Central memory CD8-positive, alpha-beta T cell (primary cell): ENCODE data around the gene FGFBP2.

Experiments
- ATAC-seq: fragments of 150-1000 bp; cut with Tn5 transposase; replicated peaks from 2 replicates; pipeline ENCODE4 v1.10.0; 2022; ENCODE audit warnings: mild to moderate bottlenecking, moderate FRiP score, moderate number of reproducible peaks; ENCODE audit not compliant: poor library complexity, severe bottlenecking; ENCODE audit errors: extremely low read depth
- DNase-seq, 2 donors: peaks; one replicate each; pipeline ENCODE4 v3.0.0; 2021; ENCODE audit warnings: low spot score in 2 of 2
- H3K27ac Mint-ChIP-seq: one replicate; pipeline ENCODE4 v1.8.0; 2022; ENCODE audit warnings: low read depth, mild to moderate bottlenecking, moderate library complexity, mixed read lengths
- H3K27me3 Mint-ChIP-seq: one replicate; pipeline ENCODE4 v1.8.0; 2022; ENCODE audit warnings: mixed read lengths
- H3K36me3 Mint-ChIP-seq: one replicate; pipeline ENCODE4 v1.8.0; 2022; ENCODE audit warnings: mild to moderate bottlenecking, moderate library complexity, mixed read lengths; ENCODE audit not compliant: insufficient read depth
- H3K4me1 Mint-ChIP-seq: one replicate; pipeline ENCODE4 v1.8.0; 2022; ENCODE audit warnings: mixed read lengths
- H3K4me3 Mint-ChIP-seq: one replicate; pipeline ENCODE4 v1.8.0; 2022; ENCODE audit warnings: mild to moderate bottlenecking, moderate library complexity, mixed read lengths
- H3K9me3 Mint-ChIP-seq: one replicate; pipeline ENCODE4 v1.8.0; 2022; ENCODE audit warnings: mixed read lengths

The FGFBP2 gene

DNA sequence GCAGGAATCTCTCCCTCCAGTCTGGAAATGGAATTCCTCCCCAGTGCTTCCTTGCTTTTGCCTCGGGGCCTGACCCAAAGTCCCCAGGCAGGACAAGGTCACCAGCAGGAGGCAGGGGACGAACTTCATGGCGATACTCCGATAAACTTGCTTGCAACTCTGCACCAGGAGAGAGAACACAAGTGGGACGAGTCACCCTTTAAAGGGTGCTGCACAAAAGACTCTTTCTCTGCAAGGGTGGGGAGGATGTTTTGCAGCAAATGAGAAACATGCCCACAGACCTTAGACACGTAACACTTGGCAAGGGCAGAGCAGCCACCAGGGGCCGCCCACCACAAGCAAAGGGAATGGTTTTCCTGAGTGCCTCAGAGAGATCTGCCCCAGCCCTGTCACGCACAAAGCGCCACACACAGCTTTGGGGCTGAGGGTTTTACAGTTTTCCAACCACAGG is at the start of gene FGFBP2:
Gene FGFBP2, minus strand, starts transcription at position 175 of the 451 bp plus-strand sequence. Its CDS starts 46 bp downstream, at position 129.
- Mint-ChIP-seq H3K4me3 (peak within 1 kb of the TSS; percentile 85), H3K9me3 (no peaks in the 10 kb centered on the region), H3K36me3 (peaks cover 13% of the 10 kb centered on the region), H3K27ac (peak within 1 kb of the TSS; percentile 89), H3K27me3 (no peaks in the 10 kb centered on the region), H3K4me1 (peaks cover 47% of the 10 kb centered on the region)
- peak; percentile 72 for ATAC-seq
- peak; percentile 48 to 71 for DNase-seq

GRCh38 chr4:16011173-16011572 is 48.2 kb upstream of the FGFBP2 start:
- H3K27me3 Mint-ChIP-seq = peaks cover 50% of the 10 kb centered on the region
- no peak overlapping the region for H3K4me3 Mint-ChIP-seq
- no peaks in the 10 kb centered on the region for H3K36me3 Mint-ChIP-seq
- ATAC-seq (no peak), DNase-seq (no peak)
- no peaks in the 10 kb centered on the region for H3K4me1 Mint-ChIP-seq
- H3K27ac Mint-ChIP-seq = no peak overlapping the region
- no peaks in the 10 kb centered on the region for H3K9me3 Mint-ChIP-seq

DNA sequence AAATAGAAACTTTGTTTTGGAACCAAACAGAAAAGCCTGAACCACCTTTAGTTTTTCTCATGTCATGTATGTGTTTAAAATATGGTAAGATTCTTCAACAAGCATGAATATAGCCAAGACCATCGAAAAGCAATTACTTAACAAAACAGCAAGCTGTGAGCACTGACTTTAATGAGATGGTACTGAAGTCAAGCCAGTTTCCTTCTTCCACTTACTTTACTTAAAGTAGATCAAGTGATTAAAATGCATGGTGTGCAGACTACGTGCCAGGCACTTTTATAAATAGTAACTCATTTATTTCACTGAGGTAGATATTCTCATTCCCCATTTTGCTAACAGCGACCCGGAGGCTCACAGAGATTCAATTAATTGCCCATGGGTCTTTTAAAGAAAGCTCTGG is 46.2 kb upstream of the FGFBP2 start:
- Mint-ChIP-seq H3K9me3 (no peaks in the 10 kb centered on the region), H3K36me3 (no peaks in the 10 kb centered on the region), H3K27me3 (peaks cover 57% of the 10 kb centered on the region), H3K27ac (no peak overlapping the region), H3K4me3 (no peak overlapping the region), H3K4me1 (no peaks in the 10 kb centered on the region)
- DNase-seq (no peak), ATAC-seq (no peak)

GRCh38 chr4:16007471-16008095 is 44.6 kb upstream of the FGFBP2 start:
- no peaks in the 10 kb centered on the region for H3K36me3 Mint-ChIP-seq
- H3K4me1 Mint-ChIP-seq = no peaks in the 10 kb centered on the region
- DNase-seq (no peak), ATAC-seq (no peak)
- peaks cover 56% of the 10 kb centered on the region for H3K27me3 Mint-ChIP-seq
- H3K9me3 Mint-ChIP-seq = no peaks in the 10 kb centered on the region
- H3K4me3 Mint-ChIP-seq = no peak overlapping the region
- no peak overlapping the region for H3K27ac Mint-ChIP-seq

- H3K36me3 Mint-ChIP-seq = no peaks in the 10 kb centered on the region
- DNase-seq (no peak), ATAC-seq (no peak)
- no peaks in the 10 kb centered on the region for H3K9me3 Mint-ChIP-seq
- no peak overlapping the region for H3K4me3 Mint-ChIP-seq
- peaks cover 49% of the 10 kb centered on the region for H3K27me3 Mint-ChIP-seq
- H3K27ac Mint-ChIP-seq = no peak overlapping the region
- no peaks in the 10 kb centered on the region for H3K4me1 Mint-ChIP-seq
Observed at GRCh38 chr4:16006771-16007446, 43.9 kb upstream of the FGFBP2 start.

DNA sequence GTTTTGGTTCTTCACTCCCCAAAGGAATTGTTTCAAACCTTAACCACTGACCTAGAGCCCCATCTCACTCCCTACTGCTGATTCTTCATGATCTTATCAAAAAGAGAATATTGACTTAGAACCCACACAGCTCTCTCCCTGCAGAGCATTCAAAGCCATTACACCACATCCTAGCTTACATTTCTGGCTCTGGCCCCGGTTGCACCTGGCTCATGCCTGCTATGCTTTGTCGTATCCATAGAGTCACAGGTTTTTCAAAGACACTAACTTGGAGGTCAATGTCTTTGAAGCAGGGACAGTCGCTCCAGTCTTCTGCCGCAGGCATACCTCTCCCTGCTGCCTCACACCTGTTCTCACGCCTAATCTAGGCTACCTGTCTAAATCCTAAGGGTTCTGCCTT is 42.7 kb upstream of the FGFBP2 start:
- Mint-ChIP-seq H3K4me1 (no peaks in the 10 kb centered on the region), H3K9me3 (no peaks in the 10 kb centered on the region), H3K4me3 (no peak overlapping the region), H3K27ac (no peak overlapping the region), H3K36me3 (no peaks in the 10 kb centered on the region), H3K27me3 (peaks cover 37% of the 10 kb centered on the region)
- ATAC-seq (no peak), DNase-seq (no peak)

DNA sequence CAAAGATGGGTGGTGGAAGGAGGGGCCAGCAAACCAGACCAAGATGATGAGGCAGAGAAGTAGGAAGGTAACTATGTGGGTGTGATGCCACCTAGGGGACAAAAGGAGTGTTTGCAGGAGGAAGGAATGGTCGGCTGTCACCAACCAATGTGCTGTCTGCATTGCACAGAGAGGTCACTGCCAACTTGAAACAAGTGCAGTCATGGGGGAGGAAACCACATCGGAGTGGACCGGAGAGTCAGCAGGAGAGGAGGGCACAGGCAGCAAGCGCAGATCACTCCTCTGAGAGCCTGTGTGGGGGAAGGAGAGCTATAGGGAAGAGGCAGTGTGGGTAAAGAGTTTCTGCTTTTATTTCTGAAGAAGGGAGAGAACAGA is 38.5 kb upstream of the FGFBP2 start:
- ATAC-seq = peak; percentile 76
- DNase-seq = peak; percentile 23 to 47
- H3K4me3 Mint-ChIP-seq = no peak overlapping the region
- H3K4me1 Mint-ChIP-seq = no peaks in the 10 kb centered on the region
- peaks cover 10% of the 10 kb centered on the region for H3K27me3 Mint-ChIP-seq
- H3K36me3 Mint-ChIP-seq = no peaks in the 10 kb centered on the region
- H3K9me3 Mint-ChIP-seq = no peaks in the 10 kb centered on the region
- no peak overlapping the region for H3K27ac Mint-ChIP-seq

DNA sequence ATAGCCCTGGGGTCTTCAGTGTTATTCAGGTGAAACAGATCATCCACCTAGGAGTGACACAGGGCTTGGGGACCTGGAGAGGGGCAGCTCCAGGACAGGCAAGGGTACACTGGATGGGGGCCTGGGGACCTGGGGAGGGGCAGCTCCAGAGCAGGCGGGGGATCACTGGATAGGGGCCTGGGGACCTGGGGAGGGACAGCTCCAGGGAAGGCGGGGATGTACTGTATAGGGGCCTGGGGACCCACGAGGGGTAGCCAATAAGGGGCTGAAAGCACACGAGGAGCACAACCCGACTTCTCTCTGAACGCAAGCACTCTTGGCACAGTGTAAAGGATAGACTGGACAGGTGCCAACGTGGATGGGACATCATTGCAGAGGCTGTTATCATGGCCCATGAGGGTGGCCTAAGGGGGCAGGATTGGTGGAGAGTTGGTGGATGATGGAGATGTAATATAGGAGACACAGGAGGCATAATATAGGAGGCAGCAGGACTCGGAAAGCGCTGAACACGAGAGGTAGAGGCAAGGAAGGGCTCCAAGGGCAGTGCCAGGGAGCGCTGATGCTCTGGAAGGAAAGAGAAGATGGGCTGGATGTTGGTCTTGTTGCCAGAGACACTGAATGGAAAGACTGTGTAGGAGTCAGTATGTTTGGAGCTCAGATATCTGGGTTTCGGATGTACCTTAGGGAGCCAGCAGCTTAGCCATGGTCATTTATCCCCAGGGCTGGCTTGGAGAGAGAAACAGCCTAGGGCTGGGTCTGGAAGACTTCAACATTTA is 37.9 kb upstream of the FGFBP2 start:
- Mint-ChIP-seq H3K4me3 (no peak overlapping the region), H3K27me3 (peaks cover 4% of the 10 kb centered on the region)

GRCh38 chr4:15996773-15997172 is 33.8 kb upstream of the FGFBP2 start:
- H3K9me3 Mint-ChIP-seq = no peaks in the 10 kb centered on the region
- no peaks in the 10 kb centered on the region for H3K4me1 Mint-ChIP-seq
- ATAC-seq = no peak
- no peak overlapping the region for H3K4me3 Mint-ChIP-seq
- no peaks in the 10 kb centered on the region for H3K27me3 Mint-ChIP-seq
- no peak overlapping the region for H3K27ac Mint-ChIP-seq
- H3K36me3 Mint-ChIP-seq = no peaks in the 10 kb centered on the region
- DNase-seq = no peak

More for the DNA sequence above, 37.9 kb upstream of the FGFBP2 start:
- Mint-ChIP-seq H3K9me3 (no peaks in the 10 kb centered on the region), H3K27ac (no peak overlapping the region), H3K4me1 (no peaks in the 10 kb centered on the region), H3K36me3 (no peaks in the 10 kb centered on the region)
- DNase-seq = no peak
- ATAC-seq = no peak

- H3K9me3 Mint-ChIP-seq = no peaks in the 10 kb centered on the region
- H3K4me1 Mint-ChIP-seq = no peaks in the 10 kb centered on the region
- H3K27ac Mint-ChIP-seq = no peak overlapping the region
- DNase-seq (no peak), ATAC-seq (no peak)
- H3K4me3 Mint-ChIP-seq = no peak overlapping the region
- no peaks in the 10 kb centered on the region for H3K36me3 Mint-ChIP-seq
- H3K27me3 Mint-ChIP-seq = peaks cover 4% of the 10 kb centered on the region
Observed at GRCh38 chr4:15995826-15996225, 32.9 kb upstream of the FGFBP2 start.

GRCh38 chr4:15992167-15992485 is 29.2 kb upstream of the FGFBP2 start:
- no peaks in the 10 kb centered on the region for H3K4me1 Mint-ChIP-seq
- H3K4me3 Mint-ChIP-seq = no peak overlapping the region
- DNase-seq (no peak), ATAC-seq (no peak)
- no peak overlapping the region for H3K27ac Mint-ChIP-seq
- no peaks in the 10 kb centered on the region for H3K9me3 Mint-ChIP-seq
- H3K36me3 Mint-ChIP-seq = no peaks in the 10 kb centered on the region
- H3K27me3 Mint-ChIP-seq = peaks cover 32% of the 10 kb centered on the region

GRCh38 chr4:15990570-15991285 is 27.8 kb upstream of the FGFBP2 start:
- Mint-ChIP-seq H3K9me3 (no peaks in the 10 kb centered on the region), H3K36me3 (no peaks in the 10 kb centered on the region), H3K27me3 (peaks cover 46% of the 10 kb centered on the region), H3K4me3 (no peak overlapping the region), H3K4me1 (no peaks in the 10 kb centered on the region), H3K27ac (no peak overlapping the region)
- ATAC-seq (no peak), DNase-seq (no peak)
